ENCODE results near the gene MMD2.
"Not testable (repeated sequence)": the region's sequence is repeated elsewhere in the genome, so short reads cannot be mapped to it uniquely, and the experiment has no call there.

Gene MMD2

DNA sequence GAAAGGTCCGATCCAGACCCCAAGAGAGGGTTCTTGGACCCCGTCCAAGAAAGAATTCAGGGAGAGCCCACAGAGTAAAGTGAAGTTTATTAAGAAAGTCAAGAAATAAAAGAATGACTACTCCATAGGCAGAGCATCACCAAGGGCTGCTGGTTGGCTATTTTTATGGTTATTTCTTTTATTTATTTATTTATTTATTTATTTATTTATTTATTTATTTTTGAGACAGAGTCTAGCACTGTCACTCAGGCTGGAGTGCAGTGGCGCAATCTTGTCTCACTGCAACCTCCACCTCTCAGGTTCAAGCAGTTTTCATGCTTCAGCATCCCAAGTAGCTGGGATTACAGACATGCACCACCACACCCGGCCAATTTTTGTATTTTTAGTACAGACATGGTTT is 65.8 kb downstream of the MMD2 start:
- DNase-seq: not testable (repeated sequence)

DNA sequence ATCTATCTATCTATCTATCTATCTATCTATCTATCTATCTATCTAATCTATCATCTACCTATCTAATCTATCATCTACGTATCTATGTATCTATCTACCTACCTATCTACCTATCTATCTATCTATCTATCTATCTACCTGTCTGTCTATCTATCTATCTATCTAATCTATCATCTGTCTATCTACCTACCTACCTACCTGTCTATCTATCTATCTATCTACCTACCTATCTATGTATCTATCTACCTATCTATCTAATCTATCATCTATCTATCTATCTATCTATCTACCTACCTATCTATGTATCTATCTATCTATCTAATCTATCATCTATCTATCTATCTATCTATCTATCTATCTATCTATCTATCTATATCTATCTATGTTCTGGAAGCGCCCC is 67.5 kb downstream of the MMD2 start:
- DNase-seq: not testable (repeated sequence)

DNA sequence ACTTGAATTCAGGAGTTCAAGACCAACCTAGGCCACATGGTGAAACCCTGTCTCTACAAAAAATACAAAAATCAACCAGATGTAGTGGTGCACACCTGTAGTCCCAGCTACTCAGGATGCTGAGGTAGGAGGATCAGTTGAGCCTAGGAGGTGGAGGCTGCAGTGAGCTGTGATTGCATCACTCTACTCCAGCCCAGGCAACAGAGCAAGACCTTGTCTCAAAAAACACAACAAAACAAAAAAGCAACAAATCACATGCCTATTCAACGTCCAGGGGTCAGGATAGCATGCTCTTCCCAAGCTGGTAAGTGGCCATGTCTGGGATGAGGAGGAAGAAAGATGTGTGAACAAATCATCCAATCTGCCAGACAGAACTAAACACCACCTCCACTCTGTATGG is 69.3 kb downstream of the MMD2 start:
- no peak for DNase-seq

DNA sequence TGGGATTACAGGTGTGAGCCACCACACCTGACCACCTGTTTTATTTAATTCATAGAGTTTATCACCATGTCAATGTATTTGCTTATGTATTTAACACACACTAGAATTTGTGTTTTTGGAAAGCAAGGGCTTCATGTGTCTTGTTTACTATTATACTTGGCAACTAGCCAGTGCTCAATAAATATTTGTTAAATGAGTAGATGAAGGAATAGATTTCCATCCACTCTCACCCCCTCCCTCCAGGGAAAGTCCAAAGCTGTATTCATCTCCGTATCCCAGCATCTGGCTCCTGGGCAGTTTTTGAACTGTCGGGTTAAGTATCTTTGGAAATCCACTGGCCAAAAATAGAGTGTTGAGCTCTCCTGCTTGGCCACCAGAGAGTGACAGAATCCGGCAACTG is 70.8 kb downstream of the MMD2 start:
- no peak for DNase-seq

DNA sequence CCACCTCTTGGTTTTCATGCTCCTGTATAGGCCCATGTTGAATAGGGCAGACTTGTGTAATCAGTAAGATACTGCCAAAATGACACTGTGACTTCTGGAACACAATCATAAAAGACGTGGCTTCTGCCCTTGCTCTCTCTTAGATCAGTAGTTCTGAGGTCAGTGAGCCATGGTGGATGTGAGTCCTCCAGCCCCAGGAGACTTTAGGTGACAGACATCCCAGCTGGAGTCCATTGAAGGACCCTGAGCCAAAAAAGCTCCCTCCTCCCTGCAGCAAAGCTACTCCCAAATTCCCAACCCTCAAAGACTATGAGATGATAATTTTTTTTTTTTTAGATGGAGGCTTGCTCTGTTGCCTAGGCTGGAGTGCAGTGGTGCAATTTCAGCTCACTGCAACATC is 72.3 kb downstream of the MMD2 start:
- DNase-seq: no peak

DNA sequence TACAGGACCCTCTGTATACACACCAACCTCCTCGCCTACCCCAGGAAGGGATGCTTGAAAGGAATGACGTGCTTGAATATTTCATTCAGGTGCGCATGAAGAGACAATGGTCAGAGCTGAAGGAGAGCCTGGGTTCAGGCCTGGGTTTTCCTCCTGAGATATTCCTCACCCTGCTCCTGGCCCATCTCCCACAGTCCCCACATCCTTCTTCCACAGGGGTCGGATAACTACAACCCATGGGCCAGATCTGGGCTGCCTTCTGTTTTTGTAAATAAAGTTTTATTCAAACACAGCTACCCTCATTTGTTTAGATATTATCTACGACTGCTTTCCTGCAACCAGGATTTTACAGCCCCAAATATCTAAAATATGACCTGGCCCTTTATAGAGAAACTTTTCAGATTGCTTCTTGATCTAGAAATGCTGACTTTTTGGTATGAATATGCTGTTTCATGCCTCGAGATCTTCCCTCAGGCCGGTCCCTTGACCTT is 73.6 kb downstream of the MMD2 start:
- DNase-seq: no peak

DNA sequence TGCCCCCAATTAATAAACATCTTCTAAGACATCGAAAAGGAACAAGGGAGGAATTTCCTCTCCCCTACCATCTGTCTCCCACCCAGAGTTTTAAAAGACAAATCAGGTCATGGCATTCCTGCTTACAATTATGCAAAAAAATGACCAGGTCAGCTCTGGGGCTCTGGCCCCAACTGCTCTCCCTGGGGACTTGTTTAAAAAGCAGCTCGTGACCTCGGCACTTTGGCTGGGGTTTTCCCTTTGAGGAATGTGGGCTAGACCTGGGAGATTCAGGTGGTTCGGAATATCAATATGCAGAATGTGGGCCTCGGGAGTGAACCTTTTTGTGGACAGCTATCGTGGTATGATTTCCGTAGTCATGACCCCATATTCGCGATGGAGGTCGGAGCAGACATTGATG is 74.8 kb downstream of the MMD2 start:
- DNase-seq: no peak

DNA sequence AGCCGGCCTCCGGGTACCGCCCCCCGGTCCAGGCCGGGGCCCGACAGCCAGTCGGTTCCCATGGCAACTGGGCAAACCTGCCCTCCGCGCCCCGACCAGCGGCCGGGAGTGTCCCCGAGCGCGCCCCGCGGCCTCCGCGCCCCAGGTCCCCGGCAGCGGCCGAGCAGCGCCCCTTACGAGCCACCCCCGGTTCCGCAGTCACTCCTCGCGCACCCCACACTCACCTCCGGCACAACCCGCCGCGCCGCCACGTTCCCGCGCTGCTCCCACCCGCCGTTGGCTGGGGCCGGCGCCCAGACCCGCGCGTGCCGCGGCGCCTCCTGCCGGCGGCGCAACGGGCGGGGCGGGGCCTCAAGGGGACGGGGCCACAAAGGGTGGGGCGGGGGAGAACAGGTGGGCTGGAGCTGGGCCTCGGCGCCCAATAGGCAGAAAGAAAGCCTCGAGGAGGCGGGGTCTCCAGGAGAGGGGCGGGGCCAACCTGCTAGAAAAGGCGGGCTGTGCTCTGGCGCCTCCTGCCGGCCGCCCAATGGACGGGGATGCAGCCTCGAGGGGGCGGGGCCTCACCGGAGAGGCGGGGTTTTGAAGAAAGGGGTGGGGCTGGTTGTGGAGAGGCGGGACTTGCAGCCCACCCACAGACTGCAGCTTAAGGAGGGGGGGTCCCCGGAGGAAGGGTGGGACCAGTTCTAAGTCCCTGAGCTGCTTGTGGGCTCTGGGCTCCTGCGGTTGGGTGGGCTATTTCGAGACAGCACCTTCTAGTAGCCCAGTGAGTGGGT is 75.4 kb downstream of the MMD2 start, which contains the start of gene RADIL:
RADIL (minus strand) TSS at position 345 of the 773 bp plus-strand sequence. CDS start 5,577 bp downstream, outside the sequence.
- DNase-seq: peak; percentile 82 to 86

DNA sequence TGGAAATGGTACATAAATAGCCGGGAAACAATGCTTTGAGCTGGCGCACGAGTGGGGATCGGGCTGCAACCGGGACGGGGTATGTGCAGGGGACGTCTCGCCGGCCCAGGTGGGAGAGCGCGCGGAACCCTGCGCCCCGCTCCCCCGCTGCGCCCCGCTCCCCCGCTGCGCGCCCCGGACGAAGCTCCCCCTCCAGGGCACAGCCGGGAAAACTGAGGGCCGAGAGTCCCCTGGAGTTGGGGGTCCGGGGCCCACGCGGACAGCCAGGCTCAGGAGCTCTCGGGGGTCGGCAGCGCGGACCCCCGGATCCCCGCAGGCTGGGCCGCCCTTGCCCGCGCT is 76.0 kb downstream of the MMD2 start:
- no peak for DNase-seq

DNA sequence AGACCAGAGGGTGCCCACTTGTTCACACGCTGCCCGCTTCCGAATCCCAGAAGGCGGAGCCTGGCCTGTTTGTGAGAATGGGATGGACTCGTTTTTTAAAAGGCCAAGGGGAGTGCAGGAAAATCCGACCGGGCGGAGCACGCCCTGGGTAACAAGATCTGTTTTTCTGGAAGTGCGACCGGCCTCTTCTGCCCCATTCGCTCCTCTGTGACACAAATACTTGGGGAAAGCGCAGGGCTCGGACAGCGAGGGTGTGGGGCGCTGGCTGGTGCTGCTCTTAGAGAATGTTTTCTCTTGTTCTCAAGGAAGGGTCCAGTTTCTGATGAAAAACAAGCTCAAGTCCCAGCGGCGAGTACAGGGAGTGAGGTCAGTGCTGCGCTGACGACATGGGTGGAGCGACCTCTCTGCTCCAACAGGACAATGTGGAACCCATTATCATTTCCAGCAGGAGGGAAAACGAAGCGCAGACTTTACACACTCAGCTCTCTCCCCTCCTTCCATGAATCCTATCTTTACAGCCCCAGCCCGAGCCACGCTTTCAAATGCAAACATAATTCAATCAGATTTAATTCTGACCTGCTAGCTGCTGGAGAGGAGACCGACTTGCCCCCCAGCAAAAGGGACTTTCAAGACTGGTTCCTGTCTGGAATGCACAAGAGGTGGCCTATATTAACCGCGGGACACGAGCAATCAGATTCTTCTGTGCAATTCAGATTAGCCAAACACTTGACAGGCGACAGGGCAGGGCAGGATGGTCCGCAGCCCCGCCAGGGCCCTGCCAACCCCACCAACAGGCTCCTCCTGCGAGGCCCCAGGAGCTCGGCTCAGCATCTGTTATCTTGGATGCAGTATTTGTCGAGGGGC is 76.6 kb downstream of the MMD2 start:
- DNase-seq: no peak

DNA sequence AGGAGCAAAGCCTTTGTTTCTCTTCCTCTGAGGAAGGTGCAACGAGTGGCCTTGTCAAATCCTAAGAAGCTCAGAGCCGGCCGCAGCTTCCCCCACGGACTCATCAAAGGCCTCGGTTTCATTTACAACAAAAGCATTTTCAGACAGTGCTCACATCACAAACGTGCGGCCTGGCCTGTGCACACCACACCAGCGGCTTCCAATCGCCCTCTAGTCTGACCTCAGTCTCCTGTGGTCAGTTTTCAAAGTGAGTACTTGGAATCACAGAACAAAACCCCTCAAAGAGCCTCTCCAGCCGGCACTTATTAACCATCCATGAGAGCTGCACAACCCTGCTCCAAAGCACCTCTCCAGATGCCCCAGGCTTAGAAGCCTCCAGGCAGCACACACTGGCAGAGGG is 78.8 kb downstream of the MMD2 start:
- DNase-seq: no peak

DNA sequence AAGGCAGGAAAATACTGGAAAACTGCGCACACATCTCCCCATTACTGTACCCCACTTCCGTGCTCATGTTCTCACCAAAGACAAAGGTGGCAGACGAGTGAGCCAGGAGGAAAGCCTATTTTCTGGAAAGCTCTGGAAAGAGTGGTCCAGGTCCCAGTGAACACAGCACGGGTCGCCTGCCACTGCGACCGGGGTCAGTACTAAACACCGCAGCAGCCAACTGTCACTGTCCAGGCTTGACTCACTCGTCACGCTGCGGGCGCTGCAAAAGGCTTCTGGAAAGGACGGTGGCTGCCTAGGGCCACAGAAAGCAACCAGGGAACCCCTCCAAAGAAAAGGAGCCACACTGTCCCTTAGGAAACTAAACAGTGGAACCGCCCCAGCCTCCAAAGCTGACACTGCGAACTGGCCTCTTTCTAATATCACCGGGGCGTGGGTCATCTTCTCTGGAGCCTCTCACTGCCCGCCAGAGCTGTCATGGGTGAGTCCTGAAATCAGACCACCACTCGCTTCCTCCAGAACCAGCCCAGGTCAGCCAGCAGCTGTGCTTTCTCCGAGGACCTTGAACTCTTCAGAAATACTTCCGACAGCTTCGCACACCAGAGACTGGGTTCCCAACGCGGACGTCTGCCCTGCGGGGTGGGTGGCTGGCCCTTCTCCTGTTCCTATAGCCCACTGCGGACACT is 79.4 kb downstream of the MMD2 start:
- no peak for DNase-seq

DNA sequence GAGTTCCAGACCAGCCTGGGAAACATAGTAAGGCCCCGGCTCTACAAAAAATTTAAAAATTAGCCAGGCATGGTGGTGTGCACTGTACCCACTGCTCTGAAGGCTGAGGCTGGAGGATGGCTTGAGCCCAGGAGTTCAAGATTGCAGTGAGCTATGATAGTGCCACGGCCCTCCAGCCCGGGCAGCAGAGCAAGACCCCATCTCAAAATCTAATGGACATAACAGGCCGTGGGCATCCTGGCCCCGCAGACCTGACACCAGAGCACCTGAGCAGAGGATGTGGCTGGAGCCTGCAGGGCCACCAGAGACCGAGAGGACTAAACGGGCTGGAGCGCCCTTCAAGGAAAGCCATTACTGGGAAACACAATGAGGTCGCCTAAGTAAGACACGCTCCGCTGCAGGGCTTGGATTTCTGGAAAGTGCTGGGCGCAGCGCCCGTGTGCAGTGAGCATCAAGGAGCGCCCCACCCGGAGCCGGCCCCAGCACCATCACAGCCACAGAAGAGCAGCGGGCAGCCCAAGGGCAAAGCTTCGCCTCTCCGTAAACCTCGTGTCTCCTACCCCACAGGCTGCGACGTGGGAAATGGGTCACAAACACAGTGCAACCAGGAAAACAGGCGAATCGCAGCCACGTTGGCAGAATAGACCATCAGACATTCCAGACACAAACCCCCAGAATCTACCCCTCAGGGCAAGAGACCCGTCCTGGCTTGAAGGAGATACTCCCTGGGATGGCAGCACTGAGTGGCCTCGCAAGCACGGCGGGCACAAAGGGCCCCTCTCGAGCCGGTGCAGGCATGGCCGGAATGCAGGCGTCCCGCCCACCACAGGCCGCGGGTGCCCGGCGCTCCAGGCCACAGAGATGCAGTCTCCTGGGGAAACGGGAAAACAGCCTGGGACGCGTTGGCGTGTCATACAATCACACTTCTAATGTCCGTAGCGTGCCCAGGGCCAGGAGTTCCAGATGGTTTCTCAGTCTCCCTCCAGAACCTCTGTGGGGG is 80.4 kb downstream of the MMD2 start:
- DNase-seq: no peak

DNA sequence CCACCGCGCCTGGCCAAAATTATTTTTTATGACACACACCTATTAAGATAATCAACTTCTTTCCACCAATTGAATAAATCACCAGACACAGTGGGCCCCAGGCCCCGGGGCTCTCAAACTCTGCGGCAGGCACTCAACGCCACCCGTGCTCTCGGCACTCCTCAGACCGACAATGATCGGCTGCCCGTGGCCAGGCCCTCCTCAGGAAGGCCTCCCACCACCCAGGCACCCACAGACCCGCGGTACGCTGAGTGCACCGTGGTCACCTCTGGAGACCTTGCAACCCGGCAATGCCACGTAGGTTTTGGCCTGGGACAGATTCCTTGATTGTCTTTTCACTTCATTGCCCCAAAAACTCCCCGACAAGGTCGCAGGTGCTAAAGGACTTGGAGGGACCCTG is 82.4 kb downstream of the MMD2 start:
- DNase-seq: no peak

DNA sequence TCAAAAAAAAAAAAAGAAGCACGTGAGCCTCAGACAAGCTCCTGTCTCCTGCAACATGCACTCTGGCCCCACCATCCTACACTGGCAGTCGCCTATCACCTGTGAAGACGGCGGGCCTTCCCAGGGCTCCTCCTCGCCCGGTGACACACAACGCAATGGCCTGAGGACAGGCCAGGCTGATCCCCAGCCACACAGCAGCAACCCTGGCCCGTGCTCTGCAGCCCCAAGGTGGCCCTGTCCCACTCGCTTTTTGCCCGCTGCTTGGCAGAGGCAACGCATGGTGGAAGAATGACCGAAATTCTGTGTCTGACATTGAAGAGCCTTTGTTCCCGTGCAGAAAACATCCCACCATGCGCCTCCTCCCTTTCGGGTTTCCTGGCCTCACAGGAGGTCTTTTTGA is 83.6 kb downstream of the MMD2 start:
- no peak for DNase-seq

DNA sequence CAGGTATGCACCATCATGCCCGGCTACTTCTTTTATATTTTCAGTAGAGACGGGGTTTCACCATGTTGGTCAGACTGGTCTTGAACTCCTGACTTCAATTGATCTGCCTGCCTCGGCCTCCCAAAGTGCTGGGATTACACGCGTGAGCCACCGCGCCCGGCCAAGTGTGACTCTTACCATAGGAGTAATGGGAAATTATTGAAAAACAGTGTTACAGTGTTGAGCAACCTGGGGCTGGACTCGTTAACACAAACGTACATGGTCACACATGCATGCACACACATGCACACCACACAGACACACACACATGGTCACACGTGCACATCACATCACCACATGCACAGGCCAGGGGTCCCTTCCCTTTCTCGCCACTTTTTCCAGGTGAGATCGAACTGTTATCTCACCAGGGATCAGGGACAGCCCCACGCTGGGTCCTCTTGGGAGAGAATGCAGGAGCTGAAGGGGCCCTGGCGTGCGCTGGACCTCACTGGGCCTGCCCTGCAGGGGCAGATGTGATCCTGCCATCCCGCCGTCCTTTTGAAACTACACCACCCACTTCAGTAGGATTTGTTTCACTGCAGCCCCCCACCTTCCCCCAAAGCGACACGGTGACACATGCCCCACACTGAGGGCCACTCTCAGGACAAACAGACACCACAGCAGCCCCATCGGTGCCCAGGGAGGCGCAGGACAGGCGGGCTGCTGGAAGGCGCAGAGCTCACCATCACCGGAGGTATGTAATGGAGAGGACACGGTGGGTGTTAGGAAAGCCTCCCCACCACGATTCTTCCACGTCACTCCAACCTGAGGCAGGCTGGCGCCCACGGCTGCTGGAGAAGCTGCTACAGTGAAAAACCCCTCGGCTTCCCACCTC is 85.7 kb downstream of the MMD2 start:
- no peak for DNase-seq

DNA sequence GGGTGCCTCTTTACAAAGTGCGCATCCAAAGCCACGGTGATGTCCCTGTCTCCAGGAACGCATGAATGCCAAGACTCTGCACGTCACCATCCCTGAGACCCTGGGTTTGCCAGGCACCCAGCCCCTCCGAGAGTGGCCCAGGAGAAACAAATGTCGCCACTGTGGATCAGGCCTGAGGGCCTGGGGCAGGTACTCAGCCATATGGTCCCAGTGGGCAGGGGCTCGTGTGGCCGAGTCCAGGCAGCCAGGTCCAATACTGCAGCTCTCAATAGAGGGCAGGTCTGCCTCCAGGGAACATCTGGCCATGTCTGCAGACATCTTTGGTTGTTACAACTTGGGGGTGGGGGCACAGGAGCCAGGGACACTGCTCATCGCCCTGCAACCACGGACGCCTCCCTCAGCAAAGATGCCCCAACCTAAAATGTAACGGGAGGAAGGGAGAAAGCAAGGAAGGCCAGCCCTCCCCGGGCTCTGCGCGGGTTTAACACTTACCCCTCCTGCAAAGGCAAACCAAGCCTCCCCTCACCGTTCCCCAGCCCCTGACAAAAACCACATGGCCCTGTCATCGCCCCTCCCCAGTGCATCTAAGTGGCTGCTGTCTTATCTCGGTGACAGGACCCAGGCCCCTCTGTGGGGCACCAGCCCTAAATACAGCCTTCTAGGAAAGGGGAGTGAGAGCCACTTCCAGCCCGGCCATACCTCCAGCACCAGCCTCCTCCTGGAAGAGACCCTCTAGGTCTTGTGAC is 86.9 kb downstream of the MMD2 start:
- DNase-seq: no peak

DNA sequence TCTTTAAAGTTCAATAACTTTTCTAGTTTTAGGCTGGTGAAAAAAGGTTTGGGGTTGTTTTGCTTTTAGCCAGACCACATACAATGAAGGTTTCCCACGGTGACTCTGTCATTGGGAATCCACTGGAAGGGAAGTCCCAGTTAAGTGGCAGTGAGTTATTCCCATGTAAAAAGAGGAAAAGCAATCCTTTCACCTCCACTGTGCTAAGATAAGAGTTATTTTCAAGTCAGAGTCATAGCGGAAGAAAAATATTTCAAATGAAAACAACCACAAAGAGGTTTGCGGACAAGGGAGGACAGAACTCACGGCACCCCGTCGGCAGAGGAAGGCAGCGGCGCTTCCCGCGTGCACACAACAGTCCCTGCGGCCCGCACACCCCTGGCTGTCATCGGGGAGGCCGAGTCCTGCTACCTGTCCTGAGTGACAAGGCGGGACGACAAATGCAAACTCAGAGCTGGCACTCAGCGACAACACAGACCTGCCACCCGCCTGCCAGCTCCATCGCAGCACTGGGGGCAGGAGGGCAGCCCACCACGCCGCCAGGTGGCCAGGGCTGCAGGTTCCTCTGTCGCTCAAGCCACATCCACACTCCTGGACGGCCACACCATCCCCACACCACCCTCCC is 87.8 kb downstream of the MMD2 start:
- no peak for DNase-seq

DNA sequence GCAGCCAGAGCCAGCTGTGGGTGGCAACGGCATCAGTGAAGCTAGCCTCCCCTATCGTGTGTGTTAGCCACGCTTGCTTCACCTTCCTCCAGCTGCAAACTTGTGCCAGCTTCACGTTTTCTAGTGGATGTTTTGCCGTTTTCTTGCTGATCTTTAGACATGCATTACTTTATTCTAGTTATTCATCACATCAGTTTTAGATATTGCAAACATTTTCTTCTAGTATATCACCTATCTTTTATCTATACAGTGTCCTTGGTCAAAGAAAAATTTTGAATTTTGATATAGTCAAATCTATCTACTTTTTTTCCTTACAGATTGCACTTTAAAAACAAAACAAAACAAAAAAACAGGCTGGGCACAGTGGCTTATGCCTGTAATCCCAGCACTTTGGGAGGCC is 90.5 kb downstream of the MMD2 start:
- no peak for DNase-seq

Data from stimulated activated CD4-positive, alpha-beta T cell treated with anti-CD3 and anti-CD28 coated beads, Interleukin-4, amount 100 ng/mL, for 4 hours (primary cell).